Left kidney (tissue), 8 donors: Measurements from ENCODE around the gene CNIH3. TPM values are rescaled to one million over a fixed set of nuclear protein-coding genes. Genes with fewer than 3 reads are reported as not detected.
"Not testable (repeated sequence)": the region's sequence is repeated elsewhere in the genome, so short reads cannot be mapped to it uniquely, and the experiment has no call there.

Experiments used
- DNase-seq: peaks from one replicate; pipeline ENCODE4 v3.0.0-alpha.2; 2013
- long read RNA-seq, 8 donors: transcript quantifications; one replicate each; lab custom pipeline, GENCODE V29; 2026
- polyA plus RNA-seq: library from polyadenylated mRNA; unstranded; fragments of 120-200 nt; gene quantifications from one replicate; pipeline ENCODE4 v1.2.1, GENCODE V29; 2013; ENCODE audit not compliant: insufficient read length

CNIH3 gene
- polyA plus RNA-seq = 10.5 TPM
- long read RNA-seq, donor 1, partial matches to known transcripts = 0 of 3 reads
- long read RNA-seq, donor 1, other reads (novel, unspliced or antisense) = 0 of 3 reads
- long read RNA-seq, donor 2, partial matches to known transcripts = 0 of 4 reads
- long read RNA-seq, donor 2, other reads (novel, unspliced or antisense) = 0 of 4 reads
- long read RNA-seq, donor 3 = 0 reads
- long read RNA-seq, donor 4 = 0 reads
- long read RNA-seq, donor 5, transcript CNIH3-208 (3 exons, 968 nt) = major isoform, 6 of 7 reads
- long read RNA-seq, donor 5, partial matches to known transcripts = 0 of 7 reads
- long read RNA-seq, donor 5, other reads (novel, unspliced or antisense) = 0 of 7 reads
- long read RNA-seq, donor 6, partial matches to known transcripts = 0 of 3 reads
- long read RNA-seq, donor 6, other reads (novel, unspliced or antisense) = 0 of 3 reads
- long read RNA-seq, donor 7, partial matches to known transcripts = 0 of 2 reads
- long read RNA-seq, donor 7, other reads (novel, unspliced or antisense) = 0 of 2 reads
- long read RNA-seq, donor 8 = 0 reads

DNA sequence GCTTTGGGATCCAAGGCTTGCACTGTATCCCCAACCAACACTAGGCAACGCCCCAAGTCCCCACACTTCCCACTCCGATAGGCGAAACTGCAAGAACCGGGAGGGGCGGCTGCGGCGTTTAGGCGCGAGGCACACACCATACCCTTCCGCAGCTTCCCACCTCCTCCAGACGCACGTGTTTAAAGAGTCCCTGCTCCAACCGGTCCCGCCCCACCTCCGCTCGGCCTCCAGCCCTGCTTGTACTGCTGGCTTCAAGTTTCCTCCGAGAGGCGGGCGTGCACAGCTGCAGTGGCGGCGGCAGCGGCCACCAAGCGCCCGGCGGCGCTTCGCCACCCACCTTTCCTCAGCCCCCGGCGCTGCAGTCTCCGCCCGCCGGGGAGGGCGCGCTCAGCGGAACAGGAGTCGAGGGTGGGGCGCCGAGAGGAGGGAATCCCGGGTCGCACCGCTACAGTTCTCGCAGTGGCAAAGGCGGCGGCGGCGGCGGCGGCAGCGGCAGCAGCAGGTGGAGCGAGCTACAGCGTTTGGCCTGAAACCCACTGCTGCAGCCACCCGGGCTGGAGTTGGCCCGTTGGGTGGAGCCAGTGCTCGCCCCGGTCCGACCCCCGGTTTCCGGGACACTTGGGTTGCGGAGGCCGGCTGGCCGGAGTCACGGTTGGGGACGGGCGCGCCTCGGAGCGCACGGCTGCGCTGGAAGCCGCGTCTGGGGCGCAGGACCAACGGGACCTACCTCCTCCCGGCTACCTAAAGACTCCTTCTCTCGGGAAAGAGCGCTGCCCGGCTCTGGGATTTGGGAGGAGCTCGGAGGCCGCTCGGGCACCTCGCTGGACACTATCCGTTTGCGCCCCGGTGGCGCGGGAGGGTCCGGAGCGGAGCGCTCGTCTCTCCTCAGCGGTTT lies at the start of gene CNIH3:
CNIH3 (plus strand) TSS at position 457 of the 895 bp plus-strand sequence. CDS start 858 bp downstream, outside the sequence.
- DNase-seq = peak; percentile 75

GRCh38 chr1:224566492-224566891 lies 49.6 kb upstream of the CNIH3 start:
- DNase-seq = not testable (repeated sequence)

DNA sequence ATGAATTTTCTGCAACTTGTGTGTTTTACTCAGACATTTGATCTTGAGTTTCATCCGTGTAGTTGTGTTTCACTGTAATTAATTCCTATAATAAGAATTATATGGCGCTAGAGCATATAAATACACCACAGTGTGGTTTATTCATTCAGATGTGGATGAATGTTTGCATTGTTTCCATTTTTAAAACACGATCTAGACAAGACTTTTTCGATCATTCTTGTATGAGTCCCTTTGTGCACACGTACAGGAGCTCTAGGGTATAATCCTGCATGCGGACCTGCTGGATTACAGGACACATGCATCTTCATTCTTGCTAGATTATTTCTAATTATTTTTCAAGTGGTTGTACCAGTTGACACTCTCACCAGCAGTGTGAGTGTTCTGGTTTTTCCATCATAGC lies 46.8 kb upstream of the CNIH3 start:
- no peak for DNase-seq

DNA sequence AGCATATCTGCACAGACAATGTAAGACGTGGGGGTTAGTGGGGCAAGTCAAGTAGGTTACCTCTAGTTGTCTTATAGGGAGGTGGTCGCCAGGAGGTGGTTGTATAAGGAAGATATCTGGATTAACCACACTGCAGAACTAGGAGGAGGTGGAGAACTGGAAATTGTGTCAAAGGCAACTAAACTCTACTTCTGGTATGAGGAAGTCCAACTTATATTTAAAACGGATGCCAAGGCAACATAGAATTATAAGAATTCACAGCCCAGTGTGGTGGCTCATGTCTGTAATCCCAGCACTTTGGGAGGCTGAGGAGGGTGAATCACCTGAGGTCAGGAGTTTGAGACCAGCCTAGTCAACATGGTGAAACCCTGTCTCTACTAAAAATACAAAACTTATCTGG lies 44.1 kb upstream of the CNIH3 start:
- DNase-seq = not testable (repeated sequence)

DNA sequence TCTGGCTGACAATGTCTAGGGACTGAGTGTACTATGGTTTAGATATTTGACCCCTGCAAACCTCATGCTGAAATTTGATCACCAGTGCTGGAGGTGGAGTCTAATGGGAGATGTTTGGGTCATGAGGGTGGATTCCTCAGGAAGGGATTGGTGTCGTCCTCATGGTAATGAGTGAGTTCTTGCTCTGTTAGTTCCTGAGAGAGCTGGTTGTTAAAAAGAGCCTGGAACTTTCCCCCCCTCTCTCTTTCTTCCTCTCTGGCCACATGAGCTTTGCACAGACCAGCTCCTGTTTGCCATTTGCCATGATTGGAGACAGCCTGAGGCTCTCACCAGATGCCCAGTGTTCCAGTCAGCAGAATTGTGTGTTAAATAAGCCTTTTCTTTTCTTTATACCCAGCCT lies 36.6 kb upstream of the CNIH3 start:
- no peak for DNase-seq

DNA sequence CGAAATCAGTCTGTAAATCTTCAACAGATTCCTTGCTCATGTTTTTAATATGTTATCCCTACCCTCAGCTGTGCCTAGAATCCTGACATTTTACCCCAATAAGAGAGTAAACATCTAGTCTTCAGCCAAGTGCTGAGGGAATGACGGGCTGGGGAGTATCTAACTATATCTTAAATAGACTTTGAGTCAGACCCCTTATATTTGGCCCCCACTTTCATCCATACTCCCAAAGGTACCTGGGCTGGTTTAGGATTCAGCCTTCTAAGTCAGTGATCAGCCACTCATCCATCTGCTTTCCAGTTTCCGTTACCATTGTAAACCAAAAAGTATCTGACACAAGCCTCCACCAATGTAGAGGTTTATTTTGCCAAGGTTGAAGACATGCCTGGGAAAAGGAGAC lies 36.1 kb upstream of the CNIH3 start:
- DNase-seq = no peak

DNA sequence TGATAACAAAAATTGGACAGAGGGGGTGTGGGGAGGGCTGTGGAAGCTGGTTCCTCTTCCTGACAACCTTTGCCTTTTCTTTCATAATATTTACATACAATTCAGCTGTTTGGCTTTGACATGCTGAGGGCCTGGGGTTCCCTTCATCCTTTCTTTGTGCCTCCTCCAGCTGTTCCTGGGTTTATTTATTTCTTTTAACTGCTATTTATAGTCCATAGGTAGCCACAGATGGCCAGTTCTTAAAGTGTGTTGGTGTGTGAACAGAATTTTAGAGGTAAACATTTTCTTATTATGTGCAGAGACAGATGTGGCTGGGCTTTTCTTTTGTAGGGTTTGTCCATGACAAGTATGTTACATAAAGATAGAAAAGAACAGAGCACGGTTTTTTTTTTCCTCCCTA lies 34.1 kb upstream of the CNIH3 start:
- no peak for DNase-seq

DNA sequence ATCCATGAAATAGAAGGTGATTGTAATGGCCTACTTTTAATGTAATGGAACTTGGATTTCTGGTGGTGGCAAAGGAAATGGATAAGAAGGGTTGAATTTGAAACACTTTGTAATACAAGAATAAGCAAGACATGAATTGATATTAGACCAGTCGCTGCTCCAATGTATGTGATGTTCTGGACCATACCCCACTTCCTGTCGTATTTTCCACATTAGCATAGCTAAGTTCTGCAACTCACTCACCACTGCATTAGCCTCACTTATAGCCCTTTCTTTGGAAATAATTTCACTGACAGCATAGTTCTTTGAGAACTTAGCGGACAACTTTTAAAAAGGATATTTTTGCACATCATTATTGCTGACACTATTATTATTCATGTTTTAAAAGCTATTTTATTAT lies 32.3 kb upstream of the CNIH3 start:
- no peak for DNase-seq

DNA sequence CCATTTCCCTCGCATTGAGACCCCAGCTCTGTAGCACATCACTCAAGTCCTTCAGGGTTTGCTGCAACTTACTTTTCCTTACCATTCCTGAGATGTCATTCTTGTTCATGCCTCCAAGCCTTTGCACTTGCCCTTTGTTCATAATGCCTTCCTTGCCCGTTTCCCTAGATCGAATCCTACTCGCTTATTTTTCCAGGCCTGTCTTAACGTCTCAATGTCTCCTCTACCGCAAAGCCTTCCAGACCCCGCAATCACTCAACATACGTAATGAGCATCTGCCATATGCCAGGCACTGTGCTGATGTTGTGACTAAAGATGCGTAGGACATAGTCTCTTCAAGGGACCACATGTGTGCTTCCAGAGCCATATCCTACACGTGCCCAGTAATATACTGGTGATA lies 31.1 kb upstream of the CNIH3 start:
- DNase-seq = no peak

GRCh38 chr1:224587051-224587450 lies 29.1 kb upstream of the CNIH3 start:
- DNase-seq = no peak

- DNase-seq = no peak
These were observed 27.6 kb upstream of the CNIH3 start for GRCh38 chr1:224588515-224588914.

DNA sequence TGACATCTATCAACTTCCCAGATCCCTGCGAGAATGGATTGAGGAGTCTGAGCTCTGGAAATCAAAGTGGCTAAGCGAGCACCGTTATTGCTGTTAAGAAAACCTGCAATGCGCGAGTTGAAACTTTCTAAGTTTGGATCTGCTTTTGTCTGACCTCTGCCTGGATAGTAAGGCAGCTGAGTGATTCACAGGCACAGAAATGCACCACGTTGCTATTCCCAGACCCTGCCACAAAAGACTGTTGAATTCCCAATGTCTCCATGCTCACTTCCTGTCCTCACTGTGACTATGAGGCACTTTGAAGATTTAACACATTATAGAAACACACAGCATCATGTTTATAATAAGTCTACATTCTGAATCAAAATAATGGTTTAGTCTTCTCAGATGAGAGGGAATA lies 27.1 kb upstream of the CNIH3 start:
- DNase-seq = no peak

DNA sequence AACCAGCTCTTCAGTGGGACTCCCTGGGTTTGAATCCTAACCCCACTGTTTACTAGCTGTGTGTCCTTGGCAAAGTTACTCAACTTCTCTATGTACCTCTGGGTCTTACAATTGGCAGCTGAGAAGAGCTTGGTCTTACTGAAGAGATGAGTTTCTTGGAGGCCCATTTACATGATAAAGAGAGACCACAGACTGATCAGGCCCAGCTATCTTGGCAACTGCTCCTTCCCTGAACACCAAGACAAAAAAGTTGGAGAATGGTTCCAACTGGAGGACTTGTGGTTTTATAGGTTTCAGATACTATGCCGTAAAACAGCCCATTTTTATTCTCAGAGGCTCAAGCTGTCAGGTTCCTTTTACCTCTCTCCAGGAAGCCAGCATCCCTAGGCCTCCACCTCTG lies 24.8 kb upstream of the CNIH3 start:
- no peak for DNase-seq

- no peak for DNase-seq
These were observed 23.2 kb upstream of the CNIH3 start for GRCh38 chr1:224592636-224593582.

GRCh38 chr1:224594360-224594759 lies 21.8 kb upstream of the CNIH3 start:
- DNase-seq = no peak

GRCh38 chr1:224594851-224595250 lies 21.3 kb upstream of the CNIH3 start:
- no peak for DNase-seq

- no peak for DNase-seq
These were observed 10.5 kb upstream of the CNIH3 start for GRCh38 chr1:224605482-224606181.

- DNase-seq = no peak
These were observed 8.6 kb upstream of the CNIH3 start for GRCh38 chr1:224607188-224608148.

- DNase-seq = no peak
These were observed 6.8 kb upstream of the CNIH3 start for GRCh38 chr1:224609333-224609732.

GRCh38 chr1:224612246-224612645 lies 3.9 kb upstream of the CNIH3 start:
- DNase-seq = no peak
